ENCODE data around the gene AP5S1. TPM values are rescaled to one million over a fixed set of nuclear protein-coding genes. Genes with fewer than 3 reads are reported as not detected.

Gene AP5S1
- total and polyA plus RNA-seq, 10 of the 15 experiments (the other 5 are each of a cell fraction or from before 2014, with no cell fraction given) = 3.8 to 13.2 (median 7.8) TPM

GRCh38 chr20:3814928-3815495 is 5.3 kb upstream of the AP5S1 start:
- FAIRE-seq (no peak), DNase-seq (ENCODE audit: low read depth, low spot score) (no peak), ATAC-seq (no peak)
- no TSS peak for BruUV-seq (replicated peaks)
- no peak overlapping the region for H3K27ac ChIP-seq (ENCODE audit: control insufficient read depth, insufficient read depth)
- no peak overlapping the region for H3K4me3 ChIP-seq
- H3K36me3 ChIP-seq (ENCODE audit: control insufficient read depth in 2 of 2, insufficient read depth in 2 of 2, low read length in 1 of 2) = no peaks in the 10 kb centered on the region
- H2AFZ ChIP-seq (ENCODE audit: control insufficient read depth, low read depth, low read length) = no peak overlapping the region
- ChIA-PET POLR2A (no interaction called here), CTCF (interaction anchor here (1.2 to 2.1 kb wide), 2 partner anchors 28 to 47 kb away, joined by 3 to 7 read pairs; partner anchors contain the start of gene ADISSP), SMC1A (ENCODE audit: uncharacterized antibody, unreplicated experiment) (interaction anchor here (1.2 kb wide), 1 partner anchor 17 kb away, joined by 3 read pairs; no protein-coding TSS in a partner anchor), RAD21 (ENCODE audit: unreplicated experiment) (no interaction called here)
- in situ Hi-C loops (cut with MboI) (no loop called here), intact Hi-C loops (cut with micrococcal nuclease; ENCODE audit: unreplicated experiment) (no loop called here)
- peaks cover 14% of the 10 kb centered on the region for H3K4me1 ChIP-seq (ENCODE audit: control insufficient read depth, insufficient read depth, low read length)
- WGBS (ENCODE audit: insufficient coverage, insufficient replicate concordance, low lambda C conversion rate, missing lambda C conversion rate) = 47% methylated on average over 7 of the region's 7 CpGs
- H3K9ac ChIP-seq (ENCODE audit: control insufficient read depth, insufficient read depth, low read length) = no peak overlapping the region
- H3K79me2 ChIP-seq (ENCODE audit: control insufficient read depth, insufficient read depth, low read length) = no peaks in the 10 kb centered on the region
- H3K27me3 ChIP-seq (replicated peaks in 1 of 2; ENCODE audit: control insufficient read depth in 2 of 2, insufficient read depth in 2 of 2, low read length in 1 of 2) = no peaks in the 10 kb centered on the region
- no peaks in the 10 kb centered on the region for H4K20me1 ChIP-seq (ENCODE audit: control insufficient read depth, insufficient read depth)
- no peaks in the 10 kb centered on the region for H3K9me3 ChIP-seq (replicated peaks; ENCODE audit: control insufficient read depth, insufficient read depth, low read length)
- no peak overlapping the region for H3K4me2 ChIP-seq (ENCODE audit: control insufficient read depth, insufficient read depth)
- TF ChIP-seq YBX1 (IDR thresholded peaks at IDR 0.05) (no peak), LARP7 (IDR thresholded peaks at IDR 0.05) (no peak), CEBPB (IDR thresholded peaks at IDR 0.05; ENCODE audit: borderline replicate concordance in 1 of 2, low read depth in 2 of 2, low read length in 2 of 2) (no peak), EED (IDR thresholded peaks at IDR 0.05; ENCODE audit: low read depth) (no peak), EGR1 (IDR thresholded peaks at IDR 0.05; ENCODE audit: borderline replicate concordance in 1 of 2, low read depth in 2 of 2, low read length in 2 of 2) (no peak), ZSCAN29 (IDR thresholded peaks at IDR 0.05) (no peak), STAT3 (IDR thresholded peaks at IDR 0.05; ENCODE audit: low read depth, low read length) (no peak), SMC3 (IDR thresholded peaks at IDR 0.05; ENCODE audit: borderline replicate concordance, low read length) (no peak), TCF12 (IDR thresholded peaks at IDR 0.05; ENCODE audit: low read depth, low read length) (no peak), HCFC1 (IDR thresholded peaks at IDR 0.05; ENCODE audit: low read length) (no peak), RAD21 (IDR thresholded peaks at IDR 0.05; ENCODE audit: insufficient read depth, low read depth, low read length) (no peak), DPF2 (IDR thresholded peaks at IDR 0.05) (no peak), FOXM1 (IDR thresholded peaks at IDR 0.05; ENCODE audit: low read depth, low read length) (no peak), POLR2AphosphoS2 (IDR thresholded peaks at IDR 0.05; ENCODE audit: low read depth, low read length) (no peak), TBL1XR1 (IDR thresholded peaks at IDR 0.05; ENCODE audit: low read depth, low read length) (no peak), ZNF687 (IDR thresholded peaks at IDR 0.05) (no peak), ZNF24 (IDR thresholded peaks at IDR 0.05) (no peak)
- TF ChIP-seq, protein P1, sequence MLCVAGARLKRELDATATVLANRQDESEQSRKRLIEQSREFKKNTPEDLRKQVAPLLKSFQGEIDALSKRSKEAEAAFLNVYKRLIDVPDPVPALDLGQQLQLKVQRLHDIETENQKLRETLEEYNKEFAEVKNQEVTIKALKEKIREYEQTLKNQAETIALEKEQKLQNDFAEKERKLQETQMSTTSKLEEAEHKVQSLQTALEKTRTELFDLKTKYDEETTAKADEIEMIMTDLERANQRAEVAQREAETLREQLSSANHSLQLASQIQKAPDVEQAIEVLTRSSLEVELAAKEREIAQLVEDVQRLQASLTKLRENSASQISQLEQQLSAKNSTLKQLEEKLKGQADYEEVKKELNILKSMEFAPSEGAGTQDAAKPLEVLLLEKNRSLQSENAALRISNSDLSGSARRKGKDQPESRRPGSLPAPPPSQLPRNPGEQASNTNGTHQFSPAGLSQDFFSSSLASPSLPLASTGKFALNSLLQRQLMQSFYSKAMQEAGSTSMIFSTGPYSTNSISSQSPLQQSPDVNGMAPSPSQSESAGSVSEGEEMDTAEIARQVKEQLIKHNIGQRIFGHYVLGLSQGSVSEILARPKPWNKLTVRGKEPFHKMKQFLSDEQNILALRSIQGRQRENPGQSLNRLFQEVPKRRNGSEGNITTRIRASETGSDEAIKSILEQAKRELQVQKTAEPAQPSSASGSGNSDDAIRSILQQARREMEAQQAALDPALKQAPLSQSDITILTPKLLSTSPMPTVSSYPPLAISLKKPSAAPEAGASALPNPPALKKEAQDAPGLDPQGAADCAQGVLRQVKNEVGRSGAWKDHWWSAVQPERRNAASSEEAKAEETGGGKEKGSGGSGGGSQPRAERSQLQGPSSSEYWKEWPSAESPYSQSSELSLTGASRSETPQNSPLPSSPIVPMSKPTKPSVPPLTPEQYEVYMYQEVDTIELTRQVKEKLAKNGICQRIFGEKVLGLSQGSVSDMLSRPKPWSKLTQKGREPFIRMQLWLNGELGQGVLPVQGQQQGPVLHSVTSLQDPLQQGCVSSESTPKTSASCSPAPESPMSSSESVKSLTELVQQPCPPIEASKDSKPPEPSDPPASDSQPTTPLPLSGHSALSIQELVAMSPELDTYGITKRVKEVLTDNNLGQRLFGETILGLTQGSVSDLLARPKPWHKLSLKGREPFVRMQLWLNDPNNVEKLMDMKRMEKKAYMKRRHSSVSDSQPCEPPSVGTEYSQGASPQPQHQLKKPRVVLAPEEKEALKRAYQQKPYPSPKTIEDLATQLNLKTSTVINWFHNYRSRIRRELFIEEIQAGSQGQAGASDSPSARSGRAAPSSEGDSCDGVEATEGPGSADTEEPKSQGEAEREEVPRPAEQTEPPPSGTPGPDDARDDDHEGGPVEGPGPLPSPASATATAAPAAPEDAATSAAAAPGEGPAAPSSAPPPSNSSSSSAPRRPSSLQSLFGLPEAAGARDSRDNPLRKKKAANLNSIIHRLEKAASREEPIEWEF (IDR thresholded peaks at IDR 0.05; ENCODE audit: insufficient replicate concordance, low read depth, low read length) = no peak
